Stimulated activated CD4-positive, alpha-beta T cell treated with anti-CD3 and anti-CD28 coated beads, TNF-alpha, amount 100 ng/mL, for 4 hours (primary cell): Measurements from ENCODE around the gene RANBP3.

Experiments
- DNase-seq, 3 experiments: peaks; one replicate each; pipeline ENCODE4 v3.0.0-alpha.2; 2020; ENCODE audit warnings: low read depth in 3 of 3

RANBP3 gene

GRCh38 chr19:5950741-5951140 lies 27.2 kb downstream of the RANBP3 start:
- DNase-seq = no peak

DNA sequence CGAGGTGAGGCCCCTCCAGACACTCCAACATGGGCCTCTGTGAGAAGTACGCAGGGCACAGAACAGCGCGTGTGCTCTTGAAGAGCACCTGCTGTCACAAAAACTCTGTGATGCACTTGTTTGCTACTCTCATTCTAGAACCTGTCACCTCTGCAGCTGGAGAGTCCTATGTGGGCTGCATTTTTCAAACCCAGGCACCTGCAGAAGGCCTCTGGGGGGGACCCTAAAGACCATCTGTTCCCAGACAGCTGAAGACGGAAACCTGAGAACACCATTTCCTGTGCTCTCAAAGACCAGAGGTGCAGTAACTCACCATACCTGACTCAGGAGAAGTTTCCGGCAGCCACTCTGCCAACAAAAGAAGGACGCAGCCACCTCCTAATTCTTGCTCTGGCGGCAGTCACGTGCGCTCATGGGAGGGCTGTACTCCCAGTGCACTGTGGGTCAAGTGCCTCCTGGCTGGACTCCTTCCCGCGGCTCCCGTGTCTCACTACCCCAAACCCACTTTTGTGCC lies 28.1 kb downstream of the RANBP3 start:
- peak in 2 of 3 experiments; percentile 13 to 23 for DNase-seq

DNA sequence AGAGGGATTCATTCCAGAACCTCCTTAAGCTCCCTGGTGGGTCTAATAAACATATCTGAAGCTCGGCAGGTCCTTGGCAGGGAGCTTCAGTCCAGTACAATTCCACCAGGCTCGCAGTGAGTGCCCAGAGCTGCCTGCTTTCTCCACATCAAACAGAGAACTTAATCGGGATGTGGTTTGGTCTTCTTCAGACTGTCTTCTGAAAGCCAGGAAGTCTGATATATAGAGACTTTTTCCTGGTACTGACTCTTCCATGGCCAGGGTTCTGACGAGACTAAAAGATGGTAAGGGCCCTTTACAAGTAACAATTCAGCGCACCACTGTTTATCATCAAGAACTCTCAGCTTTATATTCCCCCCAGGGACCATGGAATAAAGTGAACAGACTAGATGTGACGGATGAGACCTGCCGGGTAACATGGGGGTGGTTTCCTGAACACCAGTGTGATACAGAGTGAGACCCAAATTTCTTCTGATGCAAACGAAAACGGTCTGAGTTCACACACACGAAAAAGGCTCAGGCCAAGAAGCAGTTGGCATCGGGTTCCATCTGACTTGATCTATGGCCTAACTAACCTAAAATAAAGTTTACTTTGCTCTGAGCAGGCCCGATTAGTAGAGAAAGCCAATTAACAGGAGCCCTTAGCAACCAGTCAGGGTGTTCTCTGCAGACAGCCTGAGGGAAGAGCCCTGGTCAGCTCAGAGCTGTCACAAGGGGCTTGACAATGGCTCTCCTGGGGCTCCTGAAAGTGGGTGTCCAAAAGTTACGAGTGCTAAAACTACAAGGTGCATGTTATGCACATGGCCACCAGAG lies 29.0 kb downstream of the RANBP3 start:
- DNase-seq = no peak

DNA sequence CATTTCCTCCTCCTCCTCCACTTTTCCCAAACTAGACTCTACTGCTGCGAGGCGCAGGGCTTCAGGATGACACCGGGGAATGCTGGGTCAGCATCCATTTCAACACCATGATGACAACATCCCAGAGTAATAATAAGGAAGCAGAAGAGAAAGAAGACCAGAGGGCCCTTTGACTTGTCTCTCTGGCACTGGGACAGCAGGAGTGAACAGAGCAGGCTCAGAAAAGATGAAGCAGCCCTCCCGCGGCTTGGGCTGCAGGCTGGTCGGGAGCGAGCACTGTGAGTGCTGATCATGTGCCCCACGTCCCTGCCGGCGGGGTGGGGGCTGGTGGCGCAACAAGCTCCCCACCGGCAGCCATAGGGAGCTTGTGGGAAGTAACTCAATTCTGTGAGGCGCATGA lies 30.5 kb downstream of the RANBP3 start:
- DNase-seq = no peak

- DNase-seq = no peak
Observed at GRCh38 chr19:5943623-5944022, 34.3 kb downstream of the RANBP3 start.

GRCh38 chr19:5943045-5943444 lies 34.9 kb downstream of the RANBP3 start:
- no peak for DNase-seq

- DNase-seq = no peak
Observed at GRCh38 chr19:5941673-5942072, 36.3 kb downstream of the RANBP3 start.

DNA sequence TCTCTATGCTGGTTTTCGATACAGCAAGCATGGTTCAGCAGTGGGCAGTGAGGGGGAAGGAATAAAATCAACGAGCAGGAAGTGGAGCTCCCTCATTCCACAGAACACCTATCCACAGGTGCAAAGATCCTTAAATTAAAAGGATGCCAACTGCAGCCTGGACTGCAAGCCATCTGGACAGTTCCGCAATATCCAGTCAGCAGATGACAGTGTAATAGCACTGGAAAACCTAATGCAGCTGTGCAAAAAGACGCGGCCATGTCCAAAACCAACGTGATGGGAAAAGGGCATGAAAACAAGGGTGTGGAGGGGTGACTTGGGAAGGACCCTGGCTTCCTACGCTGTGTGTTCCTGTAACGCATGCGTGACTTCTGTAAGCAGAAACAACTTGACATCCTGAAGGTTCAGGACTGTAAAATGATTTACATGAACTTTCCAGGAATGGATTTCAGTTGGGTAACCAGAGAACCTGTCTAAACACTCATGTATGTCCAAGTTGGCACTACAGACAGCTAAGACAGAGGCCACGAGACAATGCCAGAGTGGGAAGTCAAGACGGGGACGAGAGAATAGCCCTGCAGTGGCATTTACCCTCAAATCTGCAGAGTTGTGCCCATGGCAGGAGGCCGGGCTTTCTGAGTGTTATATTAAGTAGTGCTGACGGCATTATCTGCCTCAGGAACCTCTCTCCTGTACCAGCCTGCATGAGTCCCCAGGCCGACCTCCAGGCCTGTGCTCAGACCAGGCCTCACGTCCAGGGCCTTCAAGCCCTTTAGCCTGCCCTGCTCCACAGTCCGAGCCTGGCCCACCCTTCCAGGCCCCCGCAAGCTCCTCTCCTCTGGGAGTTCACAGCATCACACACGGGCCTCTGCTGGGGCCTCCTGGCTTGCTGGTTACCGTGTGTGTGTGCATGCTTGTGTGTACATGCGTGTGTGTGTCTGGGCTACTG lies 37.4 kb downstream of the RANBP3 start:
- no peak for DNase-seq

DNA sequence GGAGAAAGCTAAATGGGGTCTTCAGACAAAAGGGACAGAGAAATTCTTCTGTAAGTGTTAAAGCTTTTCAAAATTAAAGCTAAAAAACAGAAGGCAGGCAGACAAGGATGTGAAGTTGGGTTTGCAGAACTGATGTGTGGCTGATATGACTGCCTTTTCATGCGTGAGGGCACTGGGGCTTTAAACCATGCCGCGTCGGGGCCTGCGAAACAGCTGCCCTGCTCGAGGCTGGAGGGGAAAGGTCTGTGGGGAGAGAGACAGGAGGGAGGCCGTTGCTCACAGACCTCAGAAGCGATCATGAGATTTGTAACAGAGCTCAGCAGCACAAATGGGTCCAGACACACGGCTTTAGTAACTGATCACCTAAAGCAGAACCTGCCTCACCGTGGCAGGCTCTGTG lies 40.4 kb downstream of the RANBP3 start:
- no peak for DNase-seq

DNA sequence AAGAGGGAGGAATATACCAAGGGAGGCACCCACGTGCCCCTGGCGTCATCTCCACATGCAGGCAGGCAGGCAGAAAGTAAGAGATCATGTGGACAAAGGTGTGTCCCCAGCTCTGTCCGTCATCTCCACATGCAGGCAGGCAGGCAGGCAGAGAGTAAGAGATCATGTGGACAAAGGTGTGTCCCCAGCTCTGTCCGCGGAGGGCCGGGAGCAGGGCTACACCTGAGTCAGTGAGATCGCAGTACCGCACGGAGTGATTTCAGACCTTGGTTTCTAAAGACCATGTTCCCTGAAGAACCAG lies 41.7 kb downstream of the RANBP3 start:
- DNase-seq = no peak

DNA sequence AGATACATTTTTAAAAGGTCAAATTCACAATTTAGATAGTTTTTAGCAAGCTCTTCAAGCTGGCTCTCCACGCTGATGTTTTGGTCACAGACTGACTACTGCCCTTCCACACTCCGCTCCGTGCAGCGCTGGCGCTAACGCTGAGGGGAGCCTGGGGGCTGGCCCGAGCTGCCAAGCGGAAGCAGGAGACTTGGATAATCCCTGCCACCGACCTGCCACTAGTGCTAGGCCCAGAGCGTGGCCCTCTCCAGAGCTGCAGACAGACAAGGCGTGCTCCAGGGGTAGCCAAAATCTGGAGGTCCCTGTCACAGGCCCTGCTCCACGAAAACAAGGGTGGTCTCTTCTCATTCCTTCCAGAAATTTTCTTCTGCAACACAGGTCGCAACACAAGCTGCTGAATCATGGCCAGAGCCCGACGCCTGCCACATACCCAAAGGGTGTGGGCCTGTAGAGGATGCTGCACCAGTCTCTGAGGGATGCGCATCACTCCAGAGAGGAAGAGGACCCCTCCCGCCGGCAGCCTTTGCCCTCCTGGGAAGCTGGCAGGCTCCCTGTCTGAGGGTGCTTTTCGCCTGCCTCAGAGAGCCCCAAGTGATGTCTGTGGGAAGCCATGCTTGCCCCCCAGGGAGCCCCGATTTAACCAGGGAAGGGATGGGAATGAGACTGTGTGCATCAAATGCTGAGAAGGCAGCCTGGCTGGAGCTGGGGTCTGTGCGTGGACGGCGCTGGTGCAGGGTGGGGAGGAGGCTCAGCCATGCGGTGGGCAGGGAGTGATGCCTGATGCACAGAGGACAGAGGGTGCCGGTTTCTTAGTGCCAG lies 42.3 kb downstream of the RANBP3 start:
- DNase-seq = no peak

- no peak for DNase-seq
Observed at GRCh38 chr19:5934774-5935472, 43.0 kb downstream of the RANBP3 start.

DNA sequence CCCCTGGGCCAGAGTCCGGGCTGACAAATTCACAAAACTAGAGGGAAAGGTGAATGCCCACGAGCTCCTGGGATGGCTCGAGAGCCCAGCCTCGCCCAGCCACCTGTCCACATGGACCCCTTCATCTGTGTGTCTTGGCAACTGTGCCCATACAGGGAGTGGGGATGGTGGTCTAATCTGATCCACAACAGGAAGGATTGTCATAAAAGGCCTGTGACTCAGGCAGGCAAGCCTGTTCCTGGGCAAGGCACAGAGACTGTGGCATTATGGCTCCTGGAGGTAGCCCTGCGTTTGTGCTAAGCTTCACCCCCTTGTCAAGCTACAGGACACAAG lies 43.9 kb downstream of the RANBP3 start:
- no peak for DNase-seq

DNA sequence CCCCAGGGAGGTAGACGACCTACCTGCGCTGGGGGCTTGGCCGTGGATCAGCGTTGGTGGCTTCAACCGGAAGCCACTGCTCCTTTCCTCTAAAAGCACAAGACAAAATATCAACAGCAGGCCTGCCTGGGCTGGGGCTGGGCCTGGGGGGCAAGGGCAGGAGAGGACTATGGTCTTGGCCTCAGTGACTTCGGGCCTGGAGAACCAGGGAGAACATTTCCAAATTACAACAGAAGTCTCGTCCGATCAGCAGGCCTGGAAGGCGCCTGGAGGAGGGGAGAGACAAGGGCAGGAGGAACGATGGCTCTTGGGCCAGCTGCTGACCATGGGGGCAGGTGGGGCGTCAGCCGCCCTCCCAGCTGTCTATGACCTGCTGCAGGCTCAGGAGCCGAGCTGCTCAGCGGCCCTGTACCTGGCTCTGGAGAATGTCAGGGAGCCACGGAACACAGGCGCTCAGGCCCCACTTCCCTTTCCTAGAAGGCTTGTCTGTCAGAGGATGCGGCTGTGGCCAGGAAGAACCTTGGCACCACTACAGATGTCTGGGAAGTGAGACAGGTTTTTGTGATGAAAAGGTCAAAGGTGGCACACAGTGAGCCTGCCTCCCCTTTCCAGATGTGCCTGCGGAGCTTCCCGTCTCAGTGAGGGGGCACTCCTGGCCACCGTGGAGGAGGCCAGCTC lies 44.4 kb downstream of the RANBP3 start:
- no peak for DNase-seq

DNA sequence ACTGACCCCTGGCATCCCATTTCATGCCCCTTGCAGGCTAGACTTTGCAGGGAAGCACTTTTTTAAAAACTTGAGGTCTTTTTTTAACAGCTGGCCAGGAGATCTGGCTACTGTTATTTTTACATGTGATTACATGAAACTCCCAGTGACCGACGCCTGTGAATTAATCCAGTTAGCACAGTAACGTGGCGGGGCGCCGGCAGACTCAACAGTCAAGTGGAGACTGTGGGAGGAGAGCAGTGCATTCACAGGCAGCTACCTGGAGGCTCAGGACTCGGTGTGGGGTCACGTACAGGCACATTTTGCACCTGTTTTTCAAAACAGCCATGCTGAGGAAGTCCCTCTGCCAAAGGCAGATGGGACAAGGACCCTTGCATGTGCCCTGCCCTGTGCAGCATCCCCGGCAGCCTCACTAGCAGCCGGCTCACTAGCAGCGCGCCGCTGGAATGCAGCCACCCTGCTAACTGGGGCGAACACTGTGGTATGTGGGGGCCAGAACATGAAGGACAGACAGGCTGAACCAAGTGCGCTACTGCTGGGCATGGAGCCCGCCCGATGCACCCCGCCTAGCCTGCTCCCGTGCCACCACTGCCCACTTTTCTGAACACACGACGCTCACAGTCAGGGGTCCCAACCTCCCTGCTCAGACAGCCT lies 45.2 kb downstream of the RANBP3 start:
- no peak for DNase-seq

- no peak for DNase-seq
Observed at GRCh38 chr19:5932146-5932545, 45.8 kb downstream of the RANBP3 start.

DNA sequence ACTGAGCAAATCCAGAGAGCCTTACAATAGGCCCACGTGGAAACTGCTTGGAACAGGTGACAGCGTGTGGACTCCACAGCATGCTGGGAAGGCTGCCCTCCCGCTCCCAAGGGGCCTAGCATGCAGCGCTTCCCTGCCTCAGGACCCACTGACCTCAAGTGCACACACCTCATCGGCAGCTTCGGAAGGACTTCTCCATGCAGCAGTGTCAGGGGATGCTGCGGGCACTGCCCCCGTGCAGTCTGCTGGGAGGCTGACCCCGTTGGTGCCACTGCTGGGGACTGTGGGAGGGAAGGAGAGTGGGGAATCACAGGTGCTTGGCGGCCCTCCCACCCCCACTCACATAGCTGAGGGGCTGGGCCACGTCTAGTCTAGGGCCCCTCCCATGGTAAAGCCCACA lies 46.7 kb downstream of the RANBP3 start:
- no peak for DNase-seq

- DNase-seq = no peak
Observed at GRCh38 chr19:5929625-5930024, 48.3 kb downstream of the RANBP3 start.

GRCh38 chr19:5929179-5929578 lies 48.8 kb downstream of the RANBP3 start:
- DNase-seq = no peak

GRCh38 chr19:5927441-5927821 lies 50.5 kb downstream of the RANBP3 start:
- DNase-seq = no peak
